Activated CD4-positive, alpha-beta memory T cell treated with anti-CD3 and anti-CD28 coated beads, Interleukin-2, amount 10 ng/mL, durations not matched to agents 7 days and 5 days (primary cell): Measurements from ENCODE around the gene PAIP1. TPM values are rescaled to one million over a fixed set of nuclear protein-coding genes. Genes with fewer than 3 reads are reported as not detected.

Experiments used
- total RNA-seq, 2 experiments: library from RNA; stranded (reverse); gene quantifications; one replicate each; pipeline ENCODE4 v1.2.3, GENCODE V29; 2021

Gene PAIP1
- total RNA-seq, 2 experiments from 2014 or later = 37.0 to 38.8 TPM

Other genes with a start within 250 kb of the PAIP1 start
- 100 to 1,000 TPM; 150 to 155 TPM for gene HMGCS1, start 243.7 kb downstream of the PAIP1 start, total RNA-seq
- gene CCL28, start 144.7 kb downstream of the PAIP1 start, total RNA-seq = 10 to 100 TPM; 12.2 to 16.8 TPM
- gene TMEM267, start 73.2 kb downstream of the PAIP1 start, total RNA-seq = 10 to 100 TPM; 17.0 to 19.0 TPM
- gene C5orf34, start 41.9 kb downstream of the PAIP1 start, total RNA-seq = 1 to 10 TPM; 7.7 to 8.5 TPM
- 100 to 1,000 TPM in 1 of 2 experiments, 10 to 100 TPM in 1; 96.4 to 110 TPM for gene NNT, start 46.1 kb upstream of the PAIP1 start, total RNA-seq